DMS153 treated with DMSO at 0.1 percent for 48 hours (cell line): ENCODE data around the gene PPP4R3A.
A peak's percentile ranks its signal among the peaks of the same experiment; 100 is the strongest.
"Not testable (repeated sequence)": the region's sequence is repeated elsewhere in the genome, so short reads cannot be mapped to it uniquely, and the experiment has no call there.

ENCODE experiments used
- DNase-seq: peaks from one replicate; lab custom pipeline; 2025; ENCODE audit not compliant: unreplicated experiment; lab: John Stamatoyannopoulos, UW

PPP4R3A gene

DNA sequence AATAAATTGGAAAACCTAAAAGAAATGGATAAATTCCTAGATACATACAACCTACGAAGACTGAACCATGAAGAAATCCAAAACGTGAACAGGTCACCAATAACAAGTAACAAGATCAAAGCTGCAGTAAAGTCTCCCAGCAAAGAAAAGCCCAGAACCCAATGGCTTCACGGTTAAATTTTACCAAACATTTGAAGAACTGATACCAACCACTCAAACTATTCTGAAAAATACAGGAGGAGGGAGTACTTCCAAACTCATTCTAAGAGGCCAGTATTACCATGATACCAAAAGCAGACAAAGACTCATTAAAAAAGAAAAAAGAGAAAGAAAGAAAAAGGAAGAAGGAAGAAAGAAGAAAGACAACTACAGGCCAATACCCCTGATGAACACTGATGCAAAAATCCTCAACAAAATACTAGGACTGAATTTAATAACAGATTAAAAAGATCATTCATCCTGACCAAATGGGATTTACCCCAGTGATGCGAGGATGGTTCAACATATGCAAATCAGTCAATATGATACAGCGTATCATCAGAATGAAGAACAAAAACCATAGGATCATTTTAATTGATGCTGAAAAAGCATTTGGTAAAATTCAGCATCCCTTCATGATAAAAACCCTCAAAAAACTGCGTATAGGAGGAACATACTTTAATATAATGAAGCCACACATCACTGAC is 65.6 kb downstream of the PPP4R3A start:
- DNase-seq: no peak

DNA sequence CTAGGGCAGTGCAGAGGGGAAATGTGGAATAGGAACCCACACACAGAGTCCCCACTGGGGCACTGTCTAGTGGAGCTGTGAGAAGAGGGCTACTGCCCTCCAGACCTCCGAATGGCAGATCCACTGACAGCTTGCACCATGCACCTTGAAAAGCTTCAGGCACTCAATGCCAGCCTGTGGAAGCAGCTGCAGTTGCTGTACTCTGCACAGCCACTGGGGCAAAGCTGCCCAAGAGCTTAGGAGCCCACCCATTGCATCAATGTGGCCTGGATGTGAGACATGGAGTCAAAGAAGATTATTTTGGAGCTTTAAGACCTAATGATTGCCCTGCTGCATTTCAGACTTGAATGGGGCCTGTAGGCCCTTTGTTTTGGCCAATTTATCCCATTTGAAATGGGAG is 70.8 kb downstream of the PPP4R3A start:
- DNase-seq: no peak

DNA sequence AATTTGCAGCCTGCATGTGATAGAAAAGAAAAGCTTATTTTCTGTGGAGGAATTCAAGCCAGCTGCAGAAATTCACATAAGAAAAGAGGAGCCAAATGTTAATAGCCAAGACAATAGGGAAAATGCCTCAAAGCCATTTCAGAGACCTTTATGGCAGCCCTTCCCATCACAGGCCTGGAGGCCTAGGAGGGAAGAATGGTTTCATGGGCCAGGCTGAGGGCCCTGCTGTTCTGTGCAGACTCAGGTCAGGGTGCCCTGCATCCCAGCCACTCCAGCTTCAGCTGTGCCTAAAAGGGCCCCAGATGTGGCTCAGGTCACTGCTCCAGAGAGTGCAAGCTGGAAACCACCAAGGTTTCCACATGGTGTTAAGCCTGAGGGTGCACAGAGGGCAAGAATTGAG is 71.3 kb downstream of the PPP4R3A start:
- no peak for DNase-seq

DNA sequence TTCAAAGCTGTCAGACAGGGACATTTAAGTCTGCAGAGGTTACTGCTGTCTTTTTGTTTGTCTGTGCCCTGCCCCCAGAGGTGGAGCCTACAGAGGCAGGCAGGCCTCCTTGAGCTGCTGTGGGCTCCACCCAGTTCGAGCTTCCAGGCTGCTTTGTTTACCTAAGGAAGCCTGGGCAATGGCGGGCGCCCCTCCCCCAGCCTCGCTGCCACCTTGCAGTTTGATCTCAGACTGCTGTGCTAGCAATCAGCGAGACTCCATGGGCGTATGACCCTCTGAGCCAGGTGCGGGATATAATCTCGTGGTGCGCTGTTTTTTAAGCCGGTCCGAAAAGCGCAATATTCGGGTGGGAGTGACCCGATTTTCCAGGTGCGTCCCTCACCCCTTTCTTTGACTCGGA is 73.8 kb downstream of the PPP4R3A start:
- not testable (repeated sequence) for DNase-seq

DNA sequence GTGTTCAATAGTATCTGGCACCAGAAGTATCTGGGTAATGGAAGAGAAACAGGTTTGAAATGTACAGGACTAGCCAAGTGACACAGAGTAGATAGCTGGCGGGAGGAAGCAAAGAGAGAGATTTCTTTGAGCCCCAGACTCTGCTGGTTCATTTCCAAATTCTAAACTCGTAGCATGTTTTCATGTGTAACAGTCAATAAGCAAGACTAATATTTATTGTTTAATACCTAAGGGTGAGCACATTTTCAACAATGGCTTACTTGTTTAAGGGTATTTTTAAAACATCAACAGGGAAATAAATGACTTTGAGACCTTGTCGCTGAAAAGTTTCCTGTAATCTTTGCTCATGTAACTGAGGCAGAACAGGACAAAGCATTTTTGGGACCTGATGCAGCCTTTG is 80.7 kb downstream of the PPP4R3A start:
- no peak for DNase-seq

GRCh38 chr14:91428931-91429330 is 81.2 kb downstream of the PPP4R3A start:
- DNase-seq: not testable (repeated sequence)

DNA sequence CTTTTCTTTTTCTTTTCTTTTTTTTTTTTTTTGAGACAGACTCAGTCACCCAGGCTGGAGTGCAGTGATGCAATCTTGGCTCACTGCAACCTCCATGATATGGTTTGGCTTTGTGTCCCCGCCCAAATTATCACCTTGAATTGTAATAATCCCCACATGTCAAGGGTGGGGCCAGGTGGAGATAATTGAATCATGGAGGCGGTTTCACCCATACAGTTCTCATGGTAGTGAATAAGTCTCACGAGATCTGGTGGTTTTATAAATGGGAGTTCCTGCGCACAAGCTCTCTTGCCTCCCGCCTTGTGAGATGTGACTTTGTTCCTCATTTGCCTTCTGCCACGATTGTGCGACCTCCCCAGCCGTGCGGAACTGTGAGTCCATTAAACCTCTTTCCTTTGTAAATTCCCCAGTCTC is 84.6 kb downstream of the PPP4R3A start:
- DNase-seq: not testable (repeated sequence)

- DNase-seq: no peak
Observed at GRCh38 chr14:91424813-91425530, 85.1 kb downstream of the PPP4R3A start.

DNA sequence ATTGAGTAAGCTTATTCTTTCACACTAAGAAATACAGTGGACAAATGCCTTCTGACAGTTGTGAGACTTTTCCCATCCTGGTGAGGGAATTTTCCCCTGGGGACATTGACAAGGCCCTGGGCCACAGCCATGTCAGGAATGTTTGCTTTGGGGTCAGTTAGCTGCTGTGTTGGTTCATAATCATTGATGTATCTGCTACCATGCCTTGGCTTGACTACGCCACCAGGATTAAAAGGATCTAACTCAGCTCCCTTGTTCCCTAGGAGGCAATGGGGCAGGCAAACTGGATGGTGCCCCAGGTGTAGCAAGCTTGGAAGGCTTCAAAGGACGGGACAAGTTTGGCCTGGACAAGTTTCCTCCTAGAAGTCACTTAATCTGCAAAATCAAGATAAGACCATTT is 89.4 kb downstream of the PPP4R3A start:
- no peak for DNase-seq

- DNase-seq: no peak
Observed at GRCh38 chr14:91419451-91419850, 90.7 kb downstream of the PPP4R3A start.

DNA sequence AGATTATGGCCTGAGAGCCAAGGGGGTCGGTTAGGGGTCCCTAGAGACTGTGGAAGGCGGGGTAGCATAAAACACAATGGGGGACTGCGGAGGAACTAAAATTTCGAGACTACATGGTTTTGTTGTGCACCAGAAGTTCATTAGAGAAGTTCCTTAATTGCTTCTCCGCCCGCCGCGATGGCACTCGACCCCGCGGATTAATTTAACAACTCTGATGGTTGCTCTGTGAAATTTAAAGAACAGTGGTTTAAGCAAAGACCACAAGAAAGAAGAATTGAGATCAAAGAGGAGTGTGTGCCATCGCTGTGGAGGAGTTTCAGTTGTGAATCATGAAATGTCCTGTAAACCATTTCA is 91.1 kb downstream of the PPP4R3A start:
- DNase-seq: no peak

- peak; percentile 68 for DNase-seq
Observed at GRCh38 chr14:91418387-91419043, 91.6 kb downstream of the PPP4R3A start.

- DNase-seq: no peak
Observed at GRCh38 chr14:91417983-91418386, 92.1 kb downstream of the PPP4R3A start.

DNA sequence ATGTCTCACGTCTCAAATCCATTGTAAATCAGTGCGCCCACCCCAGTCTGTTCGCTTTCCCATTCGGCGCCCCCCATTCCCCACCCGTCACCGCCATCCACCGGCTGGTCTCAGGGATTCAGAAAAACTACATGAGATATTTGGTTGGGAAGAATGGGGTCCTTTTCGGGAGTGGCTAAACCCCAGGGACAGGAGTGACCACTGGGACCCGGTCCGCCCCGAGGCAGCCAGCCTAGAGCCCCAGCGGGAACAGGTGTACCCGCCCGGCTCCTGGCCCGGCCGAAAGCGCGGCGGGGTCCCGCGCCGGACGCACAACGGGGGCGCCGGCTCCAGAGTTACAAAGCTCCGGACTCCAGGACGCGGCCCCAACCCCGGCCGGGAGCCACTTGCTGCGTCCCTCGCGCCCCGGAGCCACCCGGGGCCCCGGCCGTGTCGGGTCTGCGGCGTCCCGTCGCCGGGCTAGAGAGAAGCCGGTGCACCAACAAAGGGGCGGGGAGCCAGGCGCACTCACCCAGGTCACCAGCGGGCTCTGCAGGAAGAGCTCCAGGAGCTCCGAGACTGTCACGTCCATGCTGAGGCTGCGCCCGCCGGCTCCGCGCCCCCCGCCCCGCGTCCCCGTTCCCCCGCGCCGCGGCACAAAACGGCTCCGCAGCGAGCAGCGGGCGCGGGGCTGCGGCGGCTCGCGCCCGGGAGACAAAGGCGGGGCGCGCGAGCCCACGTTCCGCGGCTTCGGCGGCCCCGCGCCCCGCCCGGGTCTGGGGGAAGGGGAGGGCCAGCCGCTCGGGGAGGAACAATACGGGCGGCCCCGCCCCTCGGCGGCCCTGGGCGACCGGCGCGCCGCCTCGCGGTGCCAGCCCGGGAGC is 92.8 kb downstream of the PPP4R3A start, which contains the start of gene CCDC88C:
CCDC88C (minus strand) TSS at position 701 of the 863 bp plus-strand sequence; CDS start at position 571, 130 bp downstream.
- DNase-seq: peak; percentile 41

- no peak for DNase-seq
Observed at GRCh38 chr14:91416744-91417119, 93.4 kb downstream of the PPP4R3A start.

DNA sequence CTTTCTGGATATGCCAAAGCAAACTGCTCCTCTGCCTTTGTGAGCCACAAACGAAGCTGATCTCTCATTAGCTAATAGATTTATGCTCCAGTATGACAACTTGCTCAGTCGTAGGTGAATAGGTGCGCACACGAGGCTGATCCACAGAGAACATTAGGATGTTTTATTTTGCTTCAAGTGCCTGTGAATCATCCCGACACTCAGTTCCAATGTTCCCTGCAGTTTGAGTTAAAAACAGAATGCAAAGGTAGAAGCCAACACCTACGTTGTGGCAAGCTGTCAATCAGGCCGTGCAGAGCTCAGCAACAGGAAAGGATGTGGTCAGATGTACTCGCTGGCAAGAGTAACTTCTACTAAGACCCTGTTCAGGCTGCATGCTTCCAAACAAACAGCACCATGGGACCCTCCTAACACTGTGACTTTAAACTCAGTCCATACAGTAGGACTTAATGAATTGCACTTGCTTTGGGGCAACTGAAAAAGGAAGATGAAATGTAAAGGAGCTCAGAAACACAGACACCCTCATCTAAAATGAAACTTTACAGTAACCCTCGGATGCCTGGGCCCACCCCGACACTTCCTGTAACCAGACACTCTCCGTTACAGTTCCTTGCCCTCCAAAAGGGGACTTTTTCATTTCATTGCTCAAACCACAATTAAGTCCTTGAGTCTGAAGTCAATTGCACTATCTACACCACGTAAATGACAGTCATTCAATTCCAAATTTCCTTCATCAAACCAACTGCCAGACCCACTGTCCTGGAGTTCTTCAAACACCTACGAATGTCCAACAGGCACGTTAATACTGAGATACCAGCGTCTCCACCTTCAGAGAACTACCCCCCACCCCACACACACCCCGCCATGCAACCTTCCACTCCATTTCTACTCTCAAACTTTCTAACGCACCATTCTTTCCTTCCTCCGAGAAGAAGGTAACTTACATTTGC is 94.0 kb downstream of the PPP4R3A start:
- peak; percentile 31 for DNase-seq

GRCh38 chr14:91414475-91414833 is 95.7 kb downstream of the PPP4R3A start:
- DNase-seq: no peak

- DNase-seq: peak; percentile 85
Observed at GRCh38 chr14:91413547-91414474, 96.3 kb downstream of the PPP4R3A start.

GRCh38 chr14:91412939-91413338 is 97.2 kb downstream of the PPP4R3A start:
- no peak for DNase-seq
